Retina (tissue), 1 donor: ENCODE data around the gene RDH8.
"Not testable (repeated sequence)": the region's sequence is repeated elsewhere in the genome, so short reads cannot be mapped to it uniquely, and the experiment has no call there.

Experiments
- DNase-seq: peaks from one replicate; pipeline ENCODE4 v3.0.0-alpha.2; 2016

RDH8 gene

DNA sequence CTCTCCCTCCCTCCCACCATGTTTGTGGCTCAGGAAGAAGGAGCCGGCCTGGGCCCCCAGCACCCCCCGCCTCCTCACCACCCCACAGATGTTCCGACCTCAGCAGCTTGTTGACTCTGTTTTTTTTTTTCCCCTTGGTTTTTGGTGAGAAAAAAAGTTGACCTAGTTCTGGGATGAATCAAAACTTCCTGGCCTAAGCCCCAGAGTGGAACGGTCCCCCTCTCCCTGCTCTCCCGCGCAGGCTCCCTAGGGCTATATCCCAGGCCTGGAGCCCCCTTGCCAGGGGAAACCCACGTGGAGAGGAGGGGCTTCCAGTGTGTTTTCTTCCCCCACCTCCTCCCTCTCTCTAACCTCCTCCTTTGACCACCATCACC is 7.0 kb upstream of the RDH8 start:
- DNase-seq, result no peak

DNA sequence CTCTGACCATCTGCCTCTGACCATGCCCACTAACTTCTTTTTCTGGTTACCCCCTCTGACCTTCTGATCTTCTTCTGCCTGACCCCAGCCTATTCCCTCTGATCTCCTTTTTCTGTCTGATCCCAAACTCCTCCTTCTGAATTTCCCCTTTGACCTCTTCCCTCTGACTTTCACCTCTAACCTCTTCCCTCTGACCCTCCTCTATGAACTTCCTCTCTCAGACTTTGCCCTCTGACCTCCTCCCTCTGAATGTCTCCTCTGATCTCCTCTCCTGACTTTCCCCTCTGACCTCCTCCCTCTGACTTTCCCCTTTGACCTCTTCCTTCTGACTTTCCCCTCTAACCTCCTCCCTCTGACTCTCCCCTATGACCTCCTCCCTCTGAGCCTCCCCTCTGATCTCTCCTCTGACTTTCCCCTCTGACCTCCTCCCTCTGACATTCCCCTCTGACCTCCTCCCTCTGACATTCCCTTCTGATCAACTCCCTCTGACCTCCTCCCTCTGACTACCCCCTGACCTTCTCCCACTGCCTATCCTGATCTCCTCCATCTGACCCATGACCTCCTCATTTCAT is 6.4 kb upstream of the RDH8 start:
- DNase-seq, result no peak

- peak; percentile 35 for DNase-seq
Measured at GRCh38 chr19:10007371-10008183, 5.7 kb upstream of the RDH8 start.

DNA sequence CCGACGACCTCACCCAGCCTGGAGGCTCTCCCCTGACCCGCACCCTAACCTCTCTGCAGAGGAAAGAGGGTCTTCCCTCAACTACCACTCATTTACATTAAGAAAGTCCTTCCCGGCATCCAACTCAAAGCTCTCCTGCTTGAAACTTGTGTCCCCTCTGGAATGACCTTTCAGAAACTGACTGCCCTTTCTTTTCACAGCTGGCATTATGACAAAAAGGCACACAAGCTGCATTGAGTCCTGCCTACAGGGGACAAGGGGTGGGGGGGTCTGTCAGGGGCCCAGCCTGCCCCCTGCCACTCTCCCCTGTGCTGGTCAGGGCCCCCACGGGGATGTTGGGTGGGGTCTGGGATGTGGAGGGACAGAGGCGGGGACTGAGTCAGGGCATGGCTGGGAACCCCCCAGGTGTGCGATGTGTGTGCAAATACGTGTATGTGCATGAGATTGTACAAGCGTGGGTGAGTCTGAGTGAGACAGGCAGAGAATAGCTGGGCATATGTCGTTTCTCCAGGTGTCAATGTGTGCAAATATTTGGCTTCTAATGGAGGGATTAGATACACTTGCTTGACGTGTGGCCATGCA is 5.0 kb upstream of the RDH8 start:
- DNase-seq, result no peak

DNA sequence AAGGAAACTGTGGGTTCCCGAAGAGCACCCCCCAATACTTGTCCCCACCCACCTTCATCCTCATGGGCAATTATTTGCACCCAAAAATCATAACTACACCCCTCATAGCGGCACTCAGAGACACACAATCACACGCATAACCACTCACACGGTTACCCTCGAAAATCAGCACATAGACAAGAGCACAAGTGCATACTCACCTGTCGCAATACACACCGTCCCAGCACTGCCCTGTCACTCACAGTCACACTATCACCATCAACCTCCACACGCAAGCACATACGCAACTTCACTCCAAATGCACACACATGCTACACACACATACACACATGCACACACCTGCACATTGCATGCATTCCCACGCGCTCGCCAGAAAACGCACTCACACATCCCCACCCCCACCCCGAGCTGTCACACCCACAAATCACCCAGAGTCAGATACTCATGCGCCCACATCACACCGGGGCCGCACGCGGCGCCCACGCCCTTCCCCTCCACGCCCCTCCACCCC is 3.5 kb upstream of the RDH8 start:
- DNase-seq, result no peak

DNA sequence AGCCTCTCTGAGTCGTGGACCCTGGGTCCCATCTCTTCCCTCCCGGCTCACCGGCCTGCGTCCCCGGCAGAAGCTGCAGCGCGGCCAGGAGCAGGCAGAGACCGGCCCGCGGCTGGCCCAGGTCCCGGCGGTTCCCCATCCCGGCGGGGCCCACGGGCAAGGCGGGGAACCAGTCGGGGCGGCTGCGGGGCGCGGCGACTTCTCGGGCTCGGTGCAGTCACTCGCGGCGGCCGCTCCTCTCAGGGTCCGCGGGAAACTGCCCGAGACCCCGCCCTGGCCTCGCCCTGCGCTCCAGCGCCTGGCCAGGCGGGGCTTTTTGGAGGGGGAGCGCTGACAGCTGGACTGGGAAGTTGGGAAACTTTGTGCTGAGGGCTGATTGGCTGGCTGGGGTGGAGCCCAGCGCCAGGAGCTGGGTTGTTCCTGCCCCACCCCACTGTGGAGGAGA is 3.0 kb upstream of the RDH8 start, which contains the start of gene COL5A3:
COL5A3 (minus strand) TSS at position 258 of the 445 bp plus-strand sequence; CDS start at position 139, 119 bp downstream.
- DNase-seq, result no peak

DNA sequence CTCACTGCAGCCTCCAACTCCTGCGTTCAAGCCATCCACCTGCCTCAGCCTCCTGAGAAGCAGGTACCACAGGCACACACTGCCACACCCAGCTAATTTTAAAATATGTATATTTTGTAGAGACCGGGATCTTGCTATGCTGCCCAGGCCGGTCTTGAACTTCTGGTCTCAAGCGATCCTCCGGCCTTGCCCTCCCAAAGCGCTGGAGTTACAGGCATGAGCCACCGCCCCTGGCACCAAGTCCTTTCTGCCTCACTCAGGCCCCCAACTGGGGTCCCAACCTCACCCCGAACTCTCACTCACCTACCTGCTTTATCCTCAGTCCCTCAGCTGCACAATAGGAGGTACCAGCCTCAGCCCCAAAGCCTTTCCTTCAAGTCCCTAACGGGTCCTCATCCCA is 2.3 kb upstream of the RDH8 start:
- no peak for DNase-seq

DNA sequence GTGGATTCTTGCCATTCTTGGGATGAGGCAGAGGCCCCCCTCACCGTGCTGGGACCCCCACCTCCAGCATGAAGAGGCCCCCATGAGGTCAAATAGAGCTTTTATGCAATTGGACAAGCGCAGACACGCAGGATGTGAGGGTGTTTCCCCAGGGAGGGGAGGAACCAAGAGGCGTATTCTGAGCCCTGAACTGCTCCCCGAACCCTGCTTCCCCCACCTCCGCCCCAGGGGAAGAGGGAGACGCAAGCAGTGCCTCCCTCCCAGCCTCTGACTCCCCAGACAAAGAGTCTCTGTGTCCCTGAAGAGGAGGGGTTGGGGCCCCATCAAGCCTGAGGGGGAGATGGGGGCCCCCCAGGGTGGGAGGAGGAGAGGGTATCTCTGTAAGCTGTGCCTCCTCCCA is 1.3 kb upstream of the RDH8 start:
- no peak for DNase-seq

GRCh38 chr19:10013834-10014618 is 743 bp downstream of the RDH8 start:
- no peak for DNase-seq

GRCh38 chr19:10018263-10018662 is 5.0 kb downstream of the RDH8 start:
- no peak for DNase-seq

DNA sequence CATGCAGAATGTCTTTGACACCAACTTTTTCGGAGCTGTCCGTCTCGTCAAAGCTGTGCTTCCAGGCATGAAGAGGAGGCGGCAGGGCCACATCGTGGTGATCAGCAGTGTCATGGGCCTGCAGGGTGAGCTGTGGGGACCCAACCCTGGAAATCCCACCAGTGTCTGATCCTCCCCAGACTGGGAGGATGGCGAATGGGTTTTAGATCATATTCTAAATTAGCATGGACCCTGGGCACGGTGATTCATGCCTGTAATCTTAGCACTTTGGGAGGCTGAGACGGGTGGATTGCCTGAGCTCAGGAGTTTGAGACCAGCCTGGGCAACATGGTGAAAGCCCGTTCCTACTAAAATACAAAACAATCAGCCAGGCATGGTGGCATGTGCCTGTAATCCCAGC is 5.5 kb downstream of the RDH8 start:
- no peak for DNase-seq

DNA sequence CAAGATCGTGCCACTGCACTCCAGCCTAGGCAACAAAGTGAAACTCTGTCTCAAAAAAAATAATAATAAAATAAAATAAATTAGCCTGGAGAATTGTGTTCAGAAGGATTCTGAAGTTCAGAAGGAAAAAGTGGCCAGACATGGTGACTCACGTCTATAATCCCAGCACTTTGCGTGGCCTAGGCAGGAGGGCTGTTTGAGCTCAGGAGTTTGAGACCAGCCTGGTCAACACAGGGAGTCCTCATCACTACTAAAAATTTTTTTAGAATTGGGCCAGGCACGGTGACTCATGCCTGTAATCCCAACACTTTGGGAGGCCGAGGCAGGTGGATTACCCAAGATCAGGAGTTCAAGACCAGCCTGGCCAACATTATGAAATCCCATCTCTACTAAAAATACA is 6.0 kb downstream of the RDH8 start:
- no peak for DNase-seq

DNA sequence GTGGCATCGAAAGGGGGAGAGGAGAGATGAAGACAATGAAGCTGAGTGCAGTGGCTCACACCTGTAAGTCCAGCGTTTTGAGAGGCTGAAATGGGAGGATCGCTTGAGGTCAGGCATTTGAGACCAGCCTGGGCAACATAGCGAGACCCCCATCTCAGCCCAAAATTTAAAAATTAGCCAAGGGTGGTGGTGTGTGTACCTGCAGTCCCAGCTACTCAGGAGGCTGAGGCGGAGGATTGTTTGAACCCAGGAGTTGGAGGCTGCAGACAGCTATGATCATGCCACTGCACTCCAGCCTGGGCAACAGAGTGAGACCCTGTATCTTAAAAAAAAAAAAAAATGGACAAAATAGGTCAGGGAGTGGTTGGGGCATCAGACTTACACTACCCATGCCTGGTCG is 7.6 kb downstream of the RDH8 start:
- DNase-seq, result no peak

DNA sequence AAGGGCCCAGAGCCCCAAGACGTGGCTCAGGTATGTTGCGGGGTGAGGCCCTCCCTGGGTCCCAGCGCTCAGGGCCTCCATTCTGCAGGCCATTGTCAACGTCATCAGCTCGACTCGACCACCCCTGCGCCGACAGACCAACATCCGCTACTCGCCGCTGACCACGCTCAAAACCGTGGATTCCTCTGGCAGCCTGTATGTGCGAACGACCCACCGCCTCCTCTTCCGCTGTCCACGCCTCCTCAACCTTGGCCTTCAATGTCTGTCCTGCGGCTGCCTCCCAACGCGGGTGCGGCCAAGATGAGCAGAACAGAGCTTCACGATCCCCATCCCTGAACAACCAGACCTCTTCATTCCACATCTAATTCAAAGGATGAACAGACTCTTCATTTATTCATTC is 8.2 kb downstream of the RDH8 start:
- no peak for DNase-seq

DNA sequence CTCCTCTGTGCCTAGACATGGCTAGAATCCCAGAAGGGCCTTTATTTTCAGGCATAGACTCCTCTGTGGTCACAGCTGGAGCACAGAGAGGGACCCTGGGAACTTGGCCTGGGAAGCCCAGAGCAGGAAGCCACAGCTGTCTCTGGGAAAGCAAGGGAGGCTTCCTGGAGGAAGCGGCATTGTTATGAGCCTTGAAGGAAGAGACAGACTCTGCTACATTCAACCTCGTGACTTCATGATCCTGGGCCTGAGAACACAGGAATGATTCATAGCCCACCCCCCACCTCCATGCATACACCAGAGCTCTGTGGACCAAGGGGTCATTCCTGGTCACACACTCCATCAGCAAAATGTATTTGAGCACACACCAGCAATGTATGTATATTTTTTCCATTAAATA is 8.6 kb downstream of the RDH8 start:
- no peak for DNase-seq

- DNase-seq, result not testable (repeated sequence)
Measured at GRCh38 chr19:10023096-10023495, 9.8 kb downstream of the RDH8 start.

DNA sequence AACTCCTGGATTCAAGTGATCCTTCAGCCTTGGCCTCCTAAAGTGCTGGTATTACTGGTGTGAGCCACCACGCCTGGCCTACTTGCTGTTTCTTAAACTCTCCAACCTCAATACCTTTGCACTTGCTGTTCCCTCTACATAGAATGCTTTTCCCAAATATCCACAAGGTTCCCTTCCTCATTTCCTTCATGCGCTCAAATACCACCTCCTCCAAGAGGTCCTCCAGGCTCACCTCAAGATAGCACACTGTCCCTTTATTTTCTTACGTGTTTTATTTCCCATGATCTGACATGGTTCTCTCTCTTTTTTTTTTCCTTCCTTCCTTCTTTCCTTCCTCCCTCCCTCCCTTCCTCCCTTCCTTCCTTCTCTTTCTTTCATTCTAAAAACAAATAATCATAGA is 13.5 kb downstream of the RDH8 start:
- no peak for DNase-seq

DNA sequence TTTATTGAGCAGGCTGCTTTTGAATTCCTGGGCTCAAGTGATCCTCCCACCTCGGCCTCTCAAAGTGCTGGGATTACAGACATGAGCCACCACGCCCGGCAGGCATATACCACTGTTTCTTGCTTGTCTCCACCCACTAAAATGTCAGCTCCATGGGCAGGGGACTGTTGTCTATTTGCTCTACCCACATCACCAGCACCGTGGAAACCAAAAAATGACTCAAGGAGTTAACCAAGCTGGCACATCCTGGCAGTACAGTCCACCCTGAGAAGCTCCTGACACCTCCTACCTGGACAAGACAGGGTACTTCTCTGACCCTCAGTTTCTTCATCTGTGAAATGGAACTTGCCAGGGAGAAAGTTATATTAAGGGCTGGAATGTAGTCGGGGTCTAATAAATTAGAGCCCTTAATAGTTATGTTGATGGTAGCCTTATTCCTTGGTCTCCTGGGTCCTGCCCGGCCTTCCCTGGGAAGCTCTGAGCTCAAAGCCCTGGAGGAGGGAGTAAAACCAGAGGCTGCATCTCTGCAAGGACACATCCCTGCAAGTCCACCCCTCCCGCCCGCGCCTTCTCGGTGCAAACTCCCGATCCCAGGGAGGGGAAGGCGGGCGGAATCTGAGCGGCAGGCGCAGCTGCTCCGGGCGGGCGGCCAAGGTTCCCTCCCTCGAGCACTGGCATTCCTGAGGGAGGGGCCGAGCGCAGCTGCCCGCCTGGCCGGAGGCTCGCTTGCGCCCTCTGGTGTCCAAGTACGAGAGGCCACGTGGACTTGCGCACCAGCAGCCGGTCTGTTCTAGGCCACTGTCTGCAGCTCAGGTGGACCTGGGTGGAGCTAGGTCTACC is 14.1 kb downstream of the RDH8 start:
- DNase-seq, result peak; percentile 94

DNA sequence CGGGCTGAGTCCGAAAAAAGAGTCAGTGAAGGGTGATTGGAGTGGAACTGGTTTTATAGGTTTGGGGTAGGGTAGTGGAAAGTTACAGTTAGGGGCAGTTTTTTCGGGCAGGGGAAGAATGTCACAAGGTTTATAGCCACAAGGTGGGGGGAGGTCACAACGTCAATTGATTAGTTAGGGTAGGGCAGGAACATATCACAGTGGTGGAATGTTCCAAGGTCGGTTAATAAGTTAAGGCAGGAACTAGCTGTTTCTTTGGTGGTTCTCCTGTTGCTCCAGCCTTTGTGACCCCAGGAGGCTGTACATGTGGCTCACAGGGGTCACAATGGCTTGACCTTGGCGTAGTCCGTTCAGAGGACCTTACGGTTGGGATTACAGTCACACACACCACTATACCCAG is 20.3 kb downstream of the RDH8 start:
- no peak for DNase-seq

DNA sequence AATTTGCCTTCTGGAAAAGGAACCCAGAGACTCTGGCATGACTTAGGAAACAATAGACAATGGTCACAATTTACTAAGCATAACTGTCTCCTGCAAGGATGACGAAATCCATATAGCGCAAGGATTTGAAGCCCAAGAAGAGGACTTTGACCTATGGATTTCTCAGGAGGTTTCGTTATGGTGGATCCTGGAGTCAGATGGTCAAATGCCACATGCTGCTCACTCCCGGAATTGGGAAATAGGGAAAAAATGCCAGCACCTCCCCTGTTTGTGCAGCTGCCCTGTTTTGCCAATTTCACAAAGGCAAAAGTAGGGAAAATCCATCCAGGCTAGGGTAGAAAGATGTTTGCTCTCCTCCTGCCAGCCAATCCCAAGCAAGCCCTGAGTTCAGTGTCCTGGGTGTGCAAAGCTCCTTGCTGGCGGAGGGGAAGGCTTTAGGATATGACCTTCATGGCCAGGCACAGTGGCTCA is 23.4 kb downstream of the RDH8 start:
- DNase-seq, result no peak

- DNase-seq, result no peak
Measured at GRCh38 chr19:10037367-10037766, 24.1 kb downstream of the RDH8 start.

DNA sequence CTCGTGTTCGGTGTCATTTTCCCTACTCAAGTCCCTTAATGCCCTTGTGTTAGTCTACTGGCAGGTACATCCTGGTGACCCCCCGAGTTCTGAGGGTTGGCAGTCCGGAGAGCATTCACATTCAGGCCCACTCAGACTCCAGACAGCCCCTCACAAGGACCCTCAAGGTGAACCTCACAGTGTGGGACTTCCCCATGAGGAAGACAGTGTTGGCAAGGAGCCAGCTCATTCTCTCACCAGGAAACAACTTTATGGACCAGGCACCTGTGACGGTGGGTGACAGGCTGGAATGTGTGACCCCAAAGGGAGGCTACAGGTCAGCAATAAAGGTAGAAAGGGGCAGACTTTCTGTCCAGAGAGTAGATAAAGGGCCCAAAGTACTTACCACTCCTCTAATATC is 24.5 kb downstream of the RDH8 start:
- no peak for DNase-seq
